ENCODE results near the gene PEX11A.

The PEX11A gene

GRCh38 chr15:89679212-89679611 is 11.3 kb downstream of the PEX11A start, which contains the start of gene PLIN1:
Gene PLIN1 (minus strand): TSS chr15:89679367. CDS start chr15:89677489, 1,878 bp downstream.
- no peak within 1 kb of the TSS for H3K4me3 ChIP-seq (ENCODE audit: low read depth, low read length)
- DNase-seq (ENCODE audit: low read depth): no peak
- TF ChIP-seq CTCF (conservative IDR thresholded peaks at IDR 0.05; ENCODE audit: low read depth, low read length): no peak

GRCh38 chr15:89677381-89677780 is 13.2 kb downstream of the PEX11A start:
- H3K4me3 ChIP-seq (ENCODE audit: low read depth, low read length): no peak overlapping the region
- TF ChIP-seq CTCF (conservative IDR thresholded peaks at IDR 0.05; ENCODE audit: low read depth, low read length): no peak
- no peak for DNase-seq (ENCODE audit: low read depth)

GRCh38 chr15:89675606-89676005 is 14.9 kb downstream of the PEX11A start:
- no peak overlapping the region for H3K4me3 ChIP-seq (ENCODE audit: low read depth, low read length)
- no peak for DNase-seq (ENCODE audit: low read depth)
- TF ChIP-seq CTCF (conservative IDR thresholded peaks at IDR 0.05; ENCODE audit: low read depth, low read length): no peak

- peak; percentile 7 for TF ChIP-seq CTCF (conservative IDR thresholded peaks at IDR 0.05; ENCODE audit: low read depth, low read length)
- H3K4me3 ChIP-seq (ENCODE audit: low read depth, low read length): no peak overlapping the region
- DNase-seq (ENCODE audit: low read depth): peak; percentile 12
Observed at GRCh38 chr15:89674526-89674925, 16.0 kb downstream of the PEX11A start.

GRCh38 chr15:89673165-89673512 is 17.4 kb downstream of the PEX11A start:
- DNase-seq (ENCODE audit: low read depth): peak; percentile 52
- TF ChIP-seq CTCF (conservative IDR thresholded peaks at IDR 0.05; ENCODE audit: low read depth, low read length): peak; percentile 66
- no peak overlapping the region for H3K4me3 ChIP-seq (ENCODE audit: low read depth, low read length)

- TF ChIP-seq CTCF (conservative IDR thresholded peaks at IDR 0.05; ENCODE audit: low read depth, low read length): peak; percentile 6
- peak; percentile 61 for DNase-seq (ENCODE audit: low read depth)
- no peak overlapping the region for H3K4me3 ChIP-seq (ENCODE audit: low read depth, low read length)
Observed at GRCh38 chr15:89672221-89673164, 18.1 kb downstream of the PEX11A start.

- no peak for DNase-seq (ENCODE audit: low read depth)
- H3K4me3 ChIP-seq (ENCODE audit: low read depth, low read length): no peak overlapping the region
- TF ChIP-seq CTCF (conservative IDR thresholded peaks at IDR 0.05; ENCODE audit: low read depth, low read length): no peak
Observed at GRCh38 chr15:89671687-89672086, 18.9 kb downstream of the PEX11A start.
